GM23338 (cell line): ENCODE results near the gene PEDS1. TPM values are rescaled to one million over a fixed set of nuclear protein-coding genes. Genes with fewer than 3 reads are reported as not detected.

Experiments
- ATAC-seq: fragments of 200-7000 bp; cut with Tn5 transposase; 3 replicates; pipeline ENCODE4 v1.9.1; 2020
- DNase-seq: peaks from one replicate; pipeline ENCODE4 v3.0.0-alpha.2; 2015; ENCODE audit warnings: low spot score
- H2AFZ ChIP-seq: fragments of 200-600 bp; sonication (generic); 2 replicates; pipeline ENCODE4 v1.8.0; 2016; ENCODE audit warnings: antibody characterized with exemption, mild to moderate bottlenecking, moderate library complexity
- H3F3A ChIP-seq: fragments of 200-600 bp; sonication (generic); replicated peaks from 2 replicates; pipeline ENCODE4 v1.8.0; 2017; ENCODE audit warnings: antibody characterized with exemption, mixed run types, low read depth
- H3K27ac ChIP-seq: fragments of 200-600 bp; sonication (generic); 2 replicates; pipeline ENCODE4 v1.6.1; 2016; ENCODE audit warnings: low read depth
- H3K27me3 ChIP-seq: fragments of 200-600 bp; sonication (generic); 2 replicates; pipeline ENCODE4 v1.8.0; 2016; ENCODE audit warnings: mild to moderate bottlenecking, mixed run types, moderate library complexity; ENCODE audit not compliant: insufficient read depth
- H3K36me3 ChIP-seq: fragments of 200-600 bp; sonication (generic); 2 replicates; pipeline ENCODE4 v1.8.0; 2016; ENCODE audit warnings: mild to moderate bottlenecking; ENCODE audit not compliant: insufficient read depth
- H3K4me1 ChIP-seq: fragments of 200-600 bp; sonication (generic); 2 replicates; pipeline ENCODE4 v1.8.0; 2016; ENCODE audit warnings: mild to moderate bottlenecking, moderate library complexity; ENCODE audit not compliant: insufficient read depth
- H3K4me2 ChIP-seq: fragments of 200-600 bp; sonication (generic); 2 replicates; pipeline ENCODE4 v1.7.1; 2017; ENCODE audit warnings: mixed run types
- H3K4me3 ChIP-seq: fragments of 200-600 bp; sonication (generic); 2 replicates; pipeline ENCODE4 v1.6.1; 2016; ENCODE audit warnings: mixed run types
- H3K79me2 ChIP-seq: fragments of 200-600 bp; sonication (generic); replicated peaks from 2 replicates; pipeline ENCODE4 v1.8.0; 2017; ENCODE audit warnings: mild to moderate bottlenecking; ENCODE audit not compliant: insufficient read depth
- H3K9me2 ChIP-seq: fragments of 200-600 bp; sonication (generic); 2 replicates; pipeline ENCODE4 v1.8.0; 2017; ENCODE audit not compliant: insufficient read depth
- H4K20me1 ChIP-seq: fragments of 200-600 bp; sonication (generic); replicated peaks from 2 replicates; pipeline ENCODE4 v1.8.0; 2017; ENCODE audit warnings: mild to moderate bottlenecking; ENCODE audit not compliant: insufficient read depth
- H3K27ac Mint-ChIP-seq: 2 replicates; pipeline ENCODE4 v1.8.0; 2020; ENCODE audit warnings: inconsistent platforms, mild to moderate bottlenecking, moderate library complexity, mixed read lengths
- H3K27me3 Mint-ChIP-seq: 3 replicates; pipeline ENCODE4 v1.8.0; 2022; ENCODE audit warnings: low read depth, mild to moderate bottlenecking, moderate library complexity, mixed read lengths, inconsistent platforms; ENCODE audit not compliant: insufficient read depth, poor library complexity
- H3K36me3 Mint-ChIP-seq: 3 replicates; pipeline ENCODE4 v1.8.0; 2021; ENCODE audit warnings: low read depth, mild to moderate bottlenecking, inconsistent platforms, moderate library complexity, mixed read lengths
- H3K4me1 Mint-ChIP-seq: 3 replicates; pipeline ENCODE4 v1.8.0; 2020; ENCODE audit warnings: mild to moderate bottlenecking, inconsistent platforms, mixed read lengths
- H3K4me3 Mint-ChIP-seq: 3 replicates; pipeline ENCODE4 v1.8.0; 2021; ENCODE audit warnings: moderate library complexity, mild to moderate bottlenecking, inconsistent platforms, mixed read lengths
- H3K9me3 Mint-ChIP-seq: 3 replicates; pipeline ENCODE4 v1.8.0; 2020; ENCODE audit warnings: moderate library complexity, mild to moderate bottlenecking, inconsistent platforms, mixed read lengths
- CREB1 ChIP-seq: fragments of 250-450 bp; sonication (Bioruptor Pico); IDR thresholded peaks from 2 replicates; pipeline ENCODE4 v1.5.0; 2020; ENCODE audit warnings: low read depth, mild to moderate bottlenecking, moderate library complexity
- CTCF ChIP-seq, 2 experiments: fragments of 200-600 bp in 1 of 2; sonication (generic) in 1 of 2; conservative IDR thresholded peaks; 2 replicates each; pipeline versions ENCODE4 v1.5.1 to v1.6.1; 2016 to 2017; ENCODE audit warnings: antibody characterized with exemption in 2 of 2, low read depth in 2 of 2, mild to moderate bottlenecking in 2 of 2, moderate library complexity in 1 of 2
- ETS1 ChIP-seq: IDR thresholded peaks from 2 replicates; pipeline ENCODE4 v1.6.1; 2016; ENCODE audit warnings: antibody characterized with exemption
- EZH2 ChIP-seq: fragments of 200-600 bp; sonication (generic); IDR thresholded peaks from one replicate; pipeline ENCODE4 v1.8.0; 2017; ENCODE audit warnings: antibody characterized with exemption, mild to moderate bottlenecking, low read depth; ENCODE audit not compliant: unreplicated experiment
- EZH2phosphoT487 ChIP-seq: fragments of 200-600 bp; sonication (generic); IDR thresholded peaks from one replicate; pipeline ENCODE4 v1.8.1; 2018; ENCODE audit warnings: antibody characterized with exemption; ENCODE audit not compliant: unreplicated experiment
- JUNB ChIP-seq: IDR thresholded peaks from one replicate; pipeline ENCODE4 v1.6.1; 2016; ENCODE audit warnings: antibody characterized with exemption; ENCODE audit not compliant: unreplicated experiment
- STAT1 ChIP-seq: IDR thresholded peaks from one replicate; pipeline ENCODE4 v1.6.1; 2016; ENCODE audit warnings: antibody characterized with exemption; ENCODE audit not compliant: unreplicated experiment
- ZNF331 ChIP-seq: fragments of 250-450 bp; sonication (Bioruptor Pico); IDR thresholded peaks from 2 replicates; pipeline ENCODE4 v1.5.0; 2020; ENCODE audit warnings: low read depth, mild to moderate bottlenecking, moderate library complexity
- ZNF462 ChIP-seq: fragments of 250-450 bp; sonication (Bioruptor Pico); IDR thresholded peaks from 2 replicates; pipeline ENCODE4 v1.5.0; 2020; ENCODE audit warnings: mild to moderate bottlenecking, moderate library complexity
- polyA plus RNA-seq: library from polyadenylated mRNA; unstranded; fragments of >200 nt; fragmentation: Nextera tagmentation; extraction: Ambion mirVana; gene quantifications from 2 replicates; pipeline ENCODE4 v1.2.1, GENCODE V29; 2016
- total RNA-seq: library from RNA; depleted of rRNA; stranded (reverse); fragments of >200 nt; shearing (Covaris generic); gene quantifications from 2 replicates; pipeline ENCODE4 v1.2.3, GENCODE V29; 2014

PEDS1 gene
- total and polyA plus RNA-seq, 2 experiments from 2014 or later: 34.5 to 43.6 TPM

GRCh38 chr20:50185426-50185825 is 31.9 kb upstream of the PEDS1 start:
- no peak for DNase-seq
- no peak overlapping the region for H2AFZ ChIP-seq
- H3K4me1 ChIP-seq: peaks cover 6% of the 10 kb centered on the region
- H3K79me2 ChIP-seq: no peaks in the 10 kb centered on the region
- no peak overlapping the region for H3K27ac ChIP-seq
- no peak overlapping the region for H3K4me2 ChIP-seq
- no peaks in the 10 kb centered on the region; the same call in 2 of the 3 replicates for H3K36me3 Mint-ChIP-seq
- H3K4me1 Mint-ChIP-seq: peaks cover 18% of the 10 kb centered on the region
- TF ChIP-seq JUNB: no peak
- TF ChIP-seq ZNF331 (CRISPR knock-in tag): no peak
- no peak for TF ChIP-seq ETS1
- TF ChIP-seq STAT1: no peak
- TF ChIP-seq CREB1 (CRISPR knock-in tag): no peak
- TF ChIP-seq CTCF (conservative IDR thresholded peaks at IDR 0.05; ENCODE audit: low read depth in 2 of 2): no peak
- H3K27me3 Mint-ChIP-seq: peaks cover 17% of the 10 kb centered on the region
- no peak overlapping the region for H3K27ac Mint-ChIP-seq
- H3K4me3 ChIP-seq: no peak overlapping the region
- H4K20me1 ChIP-seq: no peaks in the 10 kb centered on the region
- no peaks in the 10 kb centered on the region for H3F3A ChIP-seq
- no peak for ATAC-seq
- no peaks in the 10 kb centered on the region for H3K36me3 ChIP-seq
- no peaks in the 10 kb centered on the region for H3K9me2 ChIP-seq
- H3K27me3 ChIP-seq: no peaks in the 10 kb centered on the region
- no peaks in the 10 kb centered on the region for H3K9me3 Mint-ChIP-seq
- no peak overlapping the region for H3K4me3 Mint-ChIP-seq

GRCh38 chr20:50182346-50182745 is 28.8 kb upstream of the PEDS1 start:
- Histone ChIP-seq H3K4me2 (no peak overlapping the region), H3K27ac (no peak overlapping the region), H3K4me1 (peaks cover 3% of the 10 kb centered on the region; the same call in 1 of the 2 replicates), H3F3A (no peaks in the 10 kb centered on the region), H3K4me3 (no peak overlapping the region), H3K9me2 (no peaks in the 10 kb centered on the region), H3K79me2 (no peaks in the 10 kb centered on the region), H2AFZ (no peak overlapping the region), H3K36me3 (no peaks in the 10 kb centered on the region), H3K27me3 (no peaks in the 10 kb centered on the region), H4K20me1 (no peaks in the 10 kb centered on the region)
- ATAC-seq (no peak), DNase-seq (no peak)
- Mint-ChIP-seq H3K27ac (no peak overlapping the region), H3K36me3 (no peaks in the 10 kb centered on the region), H3K27me3 (peaks cover 9% of the 10 kb centered on the region), H3K4me3 (no peak overlapping the region), H3K4me1 (peaks cover 7% of the 10 kb centered on the region), H3K9me3 (no peaks in the 10 kb centered on the region)
- TF ChIP-seq ETS1: no peak
- no peak for TF ChIP-seq EZH2phosphoT487
- TF ChIP-seq EZH2: no peak
- TF ChIP-seq ZNF462 (CRISPR knock-in tag): no peak
- TF ChIP-seq CTCF (conservative IDR thresholded peaks at IDR 0.05; ENCODE audit: low read depth in 2 of 2): no peak
